Activated naive CD8-positive, alpha-beta T cell treated with anti-CD3 and anti-CD28 coated beads, Interleukin-2, amount 10 ng/mL, durations not matched to agents 7 days and 5 days (primary cell): ENCODE measurements around the gene STOML1. TPM values are rescaled to one million over a fixed set of nuclear protein-coding genes. Genes with fewer than 3 reads are reported as not detected.
"Not testable (repeated sequence)": the region's sequence is repeated elsewhere in the genome, so short reads cannot be mapped to it uniquely, and the experiment has no call there.

Experiments
- ATAC-seq: fragments of 150-1000 bp; cut with Tn5 transposase; one replicate; pipeline ENCODE4 v1.10.0; 2021; ENCODE audit warnings: low read depth, moderate library complexity
- POLR2A ChIA-PET: fragments of 350-600 bp; sonication (Branson Sonifier 250); formaldehyde crosslinking; loops from one replicate; lab custom pipeline; 2021; ENCODE audit warnings: antibody characterized with exemption; lab: Charles Lee
- DNase-seq: peaks from one replicate; pipeline ENCODE4 v3.0.0; 2021
- H3K27ac Mint-ChIP-seq: one replicate; pipeline ENCODE4 v1.8.0; 2022; ENCODE audit warnings: mild to moderate bottlenecking, mixed read lengths
- H3K27me3 Mint-ChIP-seq: one replicate; pipeline ENCODE4 v1.8.0; 2022; ENCODE audit warnings: mild to moderate bottlenecking, moderate library complexity, mixed read lengths
- H3K36me3 Mint-ChIP-seq: one replicate; pipeline ENCODE4 v1.8.0; 2021; ENCODE audit warnings: mild to moderate bottlenecking, mixed read lengths
- H3K4me1 Mint-ChIP-seq: one replicate; pipeline ENCODE4 v1.8.0; 2021; ENCODE audit warnings: mixed read lengths
- H3K4me3 Mint-ChIP-seq: one replicate; pipeline ENCODE4 v1.8.0; 2022; ENCODE audit warnings: mild to moderate bottlenecking, moderate library complexity, mixed read lengths
- H3K9me3 Mint-ChIP-seq: one replicate; pipeline ENCODE4 v1.8.0; 2021; ENCODE audit warnings: mixed read lengths
- total RNA-seq, 2 experiments: library from RNA; stranded (reverse); gene quantifications; one replicate each; pipeline ENCODE4 v1.2.3, GENCODE V29; 2021

The STOML1 gene
- total RNA-seq, 2 experiments from 2014 or later, result 9.4 to 9.5 TPM

DNA sequence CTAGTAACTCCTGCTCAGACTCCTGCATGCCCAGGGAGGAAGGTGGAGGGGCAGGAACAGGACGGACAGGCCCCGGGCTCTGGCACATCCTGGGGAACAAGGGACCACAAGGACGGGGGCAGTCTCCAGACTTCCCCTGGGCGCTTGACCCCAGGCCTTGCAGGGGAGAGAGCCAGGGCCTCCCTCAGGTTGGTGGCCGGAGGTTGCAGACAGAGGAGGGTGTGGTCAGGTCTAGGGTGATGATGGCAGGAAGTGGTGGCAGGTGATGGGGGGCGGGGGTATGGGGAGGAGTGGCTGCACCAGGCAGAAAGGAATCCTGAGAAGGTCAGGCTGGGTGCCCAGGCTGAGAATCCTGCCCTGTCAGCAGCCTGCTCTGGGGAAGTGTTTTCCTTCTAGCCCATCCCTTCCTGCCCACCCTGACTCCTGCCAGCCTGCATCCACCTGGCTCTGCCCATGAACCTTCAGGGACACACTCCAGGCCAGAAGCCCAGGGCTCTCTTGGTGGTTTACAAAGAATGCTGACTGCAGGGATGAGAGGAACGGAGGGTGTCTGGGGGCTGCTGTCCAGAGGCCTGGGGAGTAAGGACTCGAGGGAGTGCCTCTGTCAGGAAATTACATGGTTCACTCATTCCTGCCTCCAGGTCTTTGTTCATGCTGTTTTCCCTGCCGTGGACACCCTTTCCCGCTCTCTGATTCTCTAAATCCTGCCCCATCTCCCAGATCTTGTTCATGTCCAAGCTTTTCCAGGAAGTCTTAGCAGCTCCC, 50.0 kb downstream of the STOML1 start:
- peak overlapping the region; percentile 51 for H3K27ac Mint-ChIP-seq
- H3K9me3 Mint-ChIP-seq, result no peaks in the 10 kb centered on the region
- POLR2A ChIA-PET, result interaction anchor here (0.6 to 1.1 kb wide), 2 partner anchors 12 to 17 kb away, joined by 4 to 5 read pairs; no protein-coding TSS in a partner anchor
- ATAC-seq (peak; percentile 68), DNase-seq (no peak)
- H3K4me1 Mint-ChIP-seq, result peaks cover 18% of the 10 kb centered on the region
- peaks cover 1% of the 10 kb centered on the region for H3K36me3 Mint-ChIP-seq
- H3K4me3 Mint-ChIP-seq, result peak overlapping the region; percentile 51
- H3K27me3 Mint-ChIP-seq, result no peaks in the 10 kb centered on the region

DNA sequence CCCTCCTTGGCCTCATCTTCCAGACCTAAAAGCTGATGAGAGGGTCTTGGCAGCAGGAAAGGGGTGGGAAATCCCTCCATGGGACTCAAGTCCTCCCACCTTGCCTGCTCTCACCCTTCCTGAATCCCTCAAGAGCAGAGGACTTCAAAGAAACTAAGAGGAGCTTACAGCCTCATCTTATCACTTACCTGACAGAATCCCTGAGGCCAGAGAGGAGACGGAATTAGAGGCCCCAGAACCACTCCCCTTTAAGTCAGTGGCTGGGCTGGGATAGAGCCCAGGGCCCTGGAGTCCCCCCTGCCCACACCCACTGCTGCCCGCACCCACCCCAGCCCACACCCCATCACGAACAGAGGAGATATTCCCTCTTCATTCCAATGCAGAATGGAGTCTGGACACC, 50.6 kb downstream of the STOML1 start:
- H3K4me3 Mint-ChIP-seq, result no peak overlapping the region
- H3K36me3 Mint-ChIP-seq, result peaks cover 1% of the 10 kb centered on the region
- peaks cover 16% of the 10 kb centered on the region for H3K4me1 Mint-ChIP-seq
- POLR2A ChIA-PET, result interaction anchor here (1.1 kb wide), 1 partner anchor 12 kb away, joined by 4 read pairs; no protein-coding TSS in a partner anchor
- H3K9me3 Mint-ChIP-seq, result no peaks in the 10 kb centered on the region
- ATAC-seq (no peak), DNase-seq (no peak)
- H3K27me3 Mint-ChIP-seq, result no peaks in the 10 kb centered on the region
- H3K27ac Mint-ChIP-seq, result peak overlapping the region; percentile 51

DNA sequence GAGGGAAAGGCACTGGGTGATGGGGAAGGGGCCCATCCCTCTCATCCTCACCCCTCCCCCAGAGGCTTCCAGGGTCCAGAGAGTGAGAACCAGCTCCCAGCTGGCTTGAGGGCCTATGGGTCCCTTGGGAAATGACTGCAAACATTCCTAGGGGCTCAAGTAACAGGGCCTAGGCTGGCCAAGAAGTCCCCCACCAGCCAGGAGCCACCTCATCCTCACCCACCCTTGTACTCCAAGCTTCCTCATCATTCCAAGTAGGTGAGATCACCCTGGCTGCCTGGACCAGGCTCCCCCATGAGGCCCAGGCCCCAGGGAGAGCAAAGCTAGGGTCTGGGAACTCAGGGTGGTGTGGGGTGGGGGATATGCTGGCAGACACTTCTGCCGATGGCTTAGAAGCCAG, 51.1 kb downstream of the STOML1 start:
- Mint-ChIP-seq H3K27ac (no peak overlapping the region), H3K36me3 (peaks cover 1% of the 10 kb centered on the region), H3K4me1 (peaks cover 16% of the 10 kb centered on the region), H3K4me3 (no peak overlapping the region), H3K9me3 (no peaks in the 10 kb centered on the region), H3K27me3 (no peaks in the 10 kb centered on the region)
- ATAC-seq (no peak), DNase-seq (no peak)
- POLR2A ChIA-PET, result interaction anchor here (0.8 to 1.1 kb wide), 3 partner anchors 10 to 23 kb away, joined by 3 to 4 read pairs (median 4); no protein-coding TSS in a partner anchor

DNA sequence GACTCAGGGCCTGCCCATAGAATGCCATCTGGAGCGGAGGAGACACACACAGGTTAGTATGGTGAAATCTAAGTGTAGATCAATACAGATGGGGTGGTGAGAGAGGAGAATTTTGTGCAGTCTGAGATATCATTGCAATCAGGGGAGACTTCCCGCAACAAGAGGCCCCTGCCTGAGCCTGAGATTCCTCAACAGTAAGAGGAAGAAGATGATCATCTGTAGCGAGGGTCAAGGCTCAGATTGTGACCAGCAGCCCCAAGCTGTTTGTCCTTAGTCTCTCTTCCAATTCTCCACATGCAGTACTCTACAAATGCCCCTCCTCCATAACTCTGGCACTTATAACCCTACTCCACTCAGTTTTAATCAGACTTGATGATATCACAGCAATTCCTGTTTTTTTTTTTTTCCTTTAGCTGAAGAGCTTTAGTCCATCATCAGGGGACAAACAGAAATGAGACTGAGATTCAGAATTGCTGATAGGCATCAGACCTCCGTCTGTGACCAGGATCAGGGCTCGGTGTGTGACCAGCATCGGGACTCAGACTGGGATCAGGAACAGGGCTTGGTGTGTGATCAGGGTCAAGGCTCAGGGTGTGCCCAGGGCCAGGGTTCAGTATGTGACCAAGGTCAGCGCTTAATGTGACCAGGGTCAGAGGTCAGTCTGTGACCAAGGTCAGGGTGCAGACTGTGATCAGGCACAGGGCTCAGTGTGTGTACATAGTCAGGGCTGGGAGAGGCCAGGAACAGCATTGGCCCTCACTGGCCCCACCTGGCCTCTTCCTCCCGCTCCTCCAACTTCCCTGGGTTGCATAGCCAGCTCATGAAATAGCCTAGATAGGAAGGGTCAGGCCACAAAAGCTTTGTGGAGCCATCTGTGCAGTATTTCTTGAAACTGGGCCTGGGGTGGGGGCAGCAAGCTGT, 51.8 kb downstream of the STOML1 start:
- POLR2A ChIA-PET, result interaction anchor here (0.8 kb wide), 2 partner anchors 11 to 24 kb away, joined by 3 to 4 read pairs; no protein-coding TSS in a partner anchor
- no peak for DNase-seq
- no peak for ATAC-seq
- Mint-ChIP-seq H3K9me3 (no peaks in the 10 kb centered on the region), H3K4me1 (peaks cover 16% of the 10 kb centered on the region), H3K27me3 (no peaks in the 10 kb centered on the region), H3K27ac (no peak overlapping the region), H3K36me3 (no peaks in the 10 kb centered on the region), H3K4me3 (no peak overlapping the region)

DNA sequence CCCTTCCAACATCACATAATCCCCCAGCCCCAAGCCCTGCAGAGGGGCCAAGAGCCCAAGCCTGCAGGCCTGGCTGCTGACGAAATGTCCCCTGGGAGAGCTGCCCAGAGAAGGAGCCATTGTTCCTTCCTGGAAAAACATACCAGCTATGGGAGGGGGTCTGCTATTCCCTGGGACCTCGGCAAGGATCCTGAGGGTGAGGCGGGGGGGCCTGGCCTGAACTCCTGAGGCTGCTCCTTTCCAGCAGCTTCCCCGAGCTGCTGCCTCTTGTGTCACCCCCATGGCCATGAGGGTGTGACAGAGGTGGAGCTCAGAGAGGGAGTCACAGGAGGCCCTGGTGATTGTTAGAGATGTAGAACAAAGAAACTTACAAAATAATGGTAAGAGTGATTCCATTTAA, 53.0 kb downstream of the STOML1 start:
- Mint-ChIP-seq H3K36me3 (no peaks in the 10 kb centered on the region), H3K27me3 (peaks cover 1% of the 10 kb centered on the region), H3K27ac (no peak overlapping the region), H3K9me3 (no peaks in the 10 kb centered on the region), H3K4me3 (no peak overlapping the region), H3K4me1 (peaks cover 18% of the 10 kb centered on the region)
- POLR2A ChIA-PET, result no interaction called here
- ATAC-seq (no peak), DNase-seq (no peak)

DNA sequence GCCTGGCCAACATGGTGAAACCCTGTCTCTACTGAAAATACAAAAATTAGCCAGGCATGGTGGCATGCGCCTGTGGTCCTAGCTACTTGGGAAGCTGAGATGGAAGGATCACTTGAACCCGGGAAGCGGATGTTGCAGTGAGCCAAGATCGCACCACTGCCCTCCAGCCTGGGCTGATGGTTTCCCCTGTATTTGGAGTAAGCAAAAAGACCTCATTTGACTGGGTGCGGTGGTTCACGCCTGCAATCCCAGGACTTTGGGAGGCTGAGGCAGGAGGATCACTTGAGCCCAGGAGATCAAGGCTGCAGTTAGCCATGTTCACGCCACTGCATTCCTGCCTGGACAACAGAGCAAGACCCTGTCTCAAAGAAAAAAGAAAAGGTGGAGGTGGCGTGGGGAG, 53.6 kb downstream of the STOML1 start:
- H3K9me3 Mint-ChIP-seq, ATAC-seq, H3K36me3 Mint-ChIP-seq, H3K27ac Mint-ChIP-seq, DNase-seq, H3K27me3 Mint-ChIP-seq, H3K4me3 Mint-ChIP-seq, POLR2A ChIA-PET: not testable (repeated sequence)
- H3K4me1 Mint-ChIP-seq, result peaks cover 18% of the 10 kb centered on the region

DNA sequence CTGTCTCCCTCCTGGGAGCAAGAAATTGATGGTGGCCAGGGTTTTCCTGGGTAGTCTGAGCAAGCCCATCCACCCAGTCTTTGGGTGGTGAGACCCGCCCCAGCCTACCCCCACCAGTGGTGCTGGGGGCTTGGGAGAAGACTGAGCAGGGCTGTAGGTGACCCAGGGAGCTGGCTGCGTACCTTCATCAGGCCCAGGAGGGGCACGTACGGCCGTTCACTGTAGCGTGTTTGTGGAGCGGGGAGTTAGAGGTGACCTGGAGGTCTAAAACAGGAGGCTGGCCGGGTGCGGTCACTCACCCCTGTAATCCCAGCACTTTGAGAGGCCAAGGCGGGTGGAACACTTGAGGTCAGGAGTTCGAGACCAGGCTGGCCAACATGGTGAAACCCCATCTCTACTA, 54.4 kb downstream of the STOML1 start:
- no peak overlapping the region for H3K27ac Mint-ChIP-seq
- H3K4me1 Mint-ChIP-seq, result peaks cover 18% of the 10 kb centered on the region
- POLR2A ChIA-PET, result no interaction called here
- DNase-seq (no peak), ATAC-seq (no peak)
- no peak overlapping the region for H3K4me3 Mint-ChIP-seq
- no peaks in the 10 kb centered on the region for H3K36me3 Mint-ChIP-seq
- H3K27me3 Mint-ChIP-seq, result peaks cover 1% of the 10 kb centered on the region
- H3K9me3 Mint-ChIP-seq, result no peaks in the 10 kb centered on the region

DNA sequence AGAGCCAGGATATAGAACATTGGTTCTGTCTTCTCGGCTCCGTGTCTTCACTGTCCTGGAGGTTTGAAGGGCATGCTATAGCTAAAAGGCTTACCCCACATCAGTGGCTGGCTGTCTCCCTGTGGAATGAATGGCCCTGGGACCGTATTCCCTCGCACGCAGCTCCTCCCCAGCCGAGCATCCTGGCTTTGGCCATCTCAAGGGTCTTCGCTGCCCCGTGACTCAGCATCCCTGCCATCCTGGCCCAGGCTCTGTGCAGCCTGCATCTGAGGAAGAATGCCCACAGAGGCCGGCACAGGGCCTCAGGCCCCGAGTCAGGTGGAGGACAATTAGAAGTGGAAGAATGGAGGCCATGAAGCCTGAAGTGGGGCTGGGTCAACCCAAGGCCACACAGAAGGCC, 54.8 kb downstream of the STOML1 start:
- Mint-ChIP-seq H3K36me3 (no peaks in the 10 kb centered on the region), H3K27ac (no peak overlapping the region), H3K9me3 (no peaks in the 10 kb centered on the region), H3K4me1 (peaks cover 14% of the 10 kb centered on the region), H3K4me3 (no peak overlapping the region), H3K27me3 (peaks cover 1% of the 10 kb centered on the region)
- POLR2A ChIA-PET, result no interaction called here
- no peak for ATAC-seq
- DNase-seq, result no peak

DNA sequence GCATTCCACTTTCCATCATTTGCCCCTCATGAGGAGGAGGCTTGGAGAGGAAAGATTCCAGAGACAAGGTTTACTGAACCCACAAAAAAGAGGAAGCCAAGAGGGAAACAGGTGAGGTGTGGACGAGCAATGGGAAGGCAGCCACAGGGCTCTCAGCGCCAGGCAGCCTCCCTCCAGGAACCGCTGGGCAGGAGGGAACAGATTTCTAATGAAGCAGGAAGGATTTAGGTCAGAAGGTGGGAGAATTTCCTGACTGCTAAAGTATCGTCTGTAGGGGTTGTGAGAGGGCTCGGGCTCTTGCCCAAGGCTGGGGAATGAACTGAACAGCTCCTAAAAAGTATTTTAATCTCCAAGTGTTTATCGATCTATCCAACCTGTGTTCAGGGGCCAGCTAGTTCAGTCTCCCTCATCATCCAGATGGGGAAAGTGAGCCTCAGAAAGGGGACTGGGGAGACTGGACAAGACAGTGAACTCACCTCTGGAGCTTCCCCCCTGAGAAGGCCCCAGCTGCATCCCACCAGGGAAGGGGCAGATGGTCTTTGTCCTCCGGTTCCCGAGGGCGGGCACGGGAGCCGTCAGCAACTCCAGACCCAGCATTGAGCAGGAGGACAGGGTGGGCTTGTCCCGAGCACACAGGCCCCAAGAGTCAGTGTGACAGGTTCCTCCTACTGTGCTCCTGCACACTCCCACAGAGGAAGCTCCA, 55.4 kb downstream of the STOML1 start:
- peaks cover 1% of the 10 kb centered on the region for H3K27me3 Mint-ChIP-seq
- ATAC-seq, result no peak
- H3K9me3 Mint-ChIP-seq, result no peaks in the 10 kb centered on the region
- no peak for DNase-seq
- no peak overlapping the region for H3K4me3 Mint-ChIP-seq
- no peak overlapping the region for H3K27ac Mint-ChIP-seq
- POLR2A ChIA-PET, result no interaction called here
- peaks cover 10% of the 10 kb centered on the region for H3K4me1 Mint-ChIP-seq
- H3K36me3 Mint-ChIP-seq, result no peaks in the 10 kb centered on the region

DNA sequence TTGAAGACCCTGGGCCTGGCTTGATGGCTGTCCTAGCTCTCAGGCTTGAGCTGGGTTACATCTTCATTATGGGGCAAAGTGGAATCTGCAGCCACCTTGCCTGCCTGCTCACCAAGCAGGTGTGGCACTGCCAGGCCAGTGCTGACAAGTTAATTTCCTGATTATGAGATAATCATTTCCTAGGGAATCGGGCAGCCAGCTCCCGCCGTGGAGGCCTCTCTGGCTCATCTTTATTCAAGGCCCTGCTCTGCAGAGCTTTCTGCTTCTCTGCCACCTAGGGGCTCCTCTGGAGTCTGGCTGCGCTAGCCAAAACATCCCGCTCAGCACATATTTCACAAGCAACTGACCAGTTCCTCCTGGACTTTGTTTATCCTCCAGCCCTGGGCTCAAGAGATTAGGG, 55.9 kb downstream of the STOML1 start:
- H3K27ac Mint-ChIP-seq, result no peak overlapping the region
- POLR2A ChIA-PET, result no interaction called here
- H3K27me3 Mint-ChIP-seq, result peaks cover 1% of the 10 kb centered on the region
- no peaks in the 10 kb centered on the region for H3K36me3 Mint-ChIP-seq
- ATAC-seq, result no peak
- no peak for DNase-seq
- H3K9me3 Mint-ChIP-seq, result no peaks in the 10 kb centered on the region
- peaks cover 11% of the 10 kb centered on the region for H3K4me1 Mint-ChIP-seq
- no peak overlapping the region for H3K4me3 Mint-ChIP-seq

DNA sequence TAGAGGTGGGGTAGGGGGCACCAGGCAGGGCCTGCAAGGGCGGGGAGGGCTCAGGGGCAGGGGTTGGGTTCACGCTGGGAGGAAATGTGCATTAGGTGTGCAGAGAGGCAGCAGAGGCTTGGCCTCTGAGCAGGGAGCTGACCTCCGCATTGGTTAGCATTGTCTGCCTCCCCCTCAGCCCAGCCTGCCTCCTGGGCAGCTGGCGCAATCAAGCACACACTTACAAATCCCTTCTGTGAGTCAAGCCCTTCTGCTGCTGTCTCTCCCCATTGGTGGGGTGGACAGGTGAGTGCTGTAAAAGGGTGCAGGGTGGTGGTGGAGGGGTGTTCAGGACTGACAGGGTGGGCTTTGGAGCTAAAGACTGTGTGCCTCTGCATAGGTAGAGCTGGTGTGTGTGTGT, 56.5 kb downstream of the STOML1 start:
- H3K27me3 Mint-ChIP-seq, result peaks cover 1% of the 10 kb centered on the region
- no peaks in the 10 kb centered on the region for H3K36me3 Mint-ChIP-seq
- peaks cover 17% of the 10 kb centered on the region for H3K4me1 Mint-ChIP-seq
- no peak for DNase-seq
- no peaks in the 10 kb centered on the region for H3K9me3 Mint-ChIP-seq
- POLR2A ChIA-PET, result no interaction called here
- ATAC-seq, result no peak
- no peak overlapping the region for H3K4me3 Mint-ChIP-seq
- no peak overlapping the region for H3K27ac Mint-ChIP-seq

DNA sequence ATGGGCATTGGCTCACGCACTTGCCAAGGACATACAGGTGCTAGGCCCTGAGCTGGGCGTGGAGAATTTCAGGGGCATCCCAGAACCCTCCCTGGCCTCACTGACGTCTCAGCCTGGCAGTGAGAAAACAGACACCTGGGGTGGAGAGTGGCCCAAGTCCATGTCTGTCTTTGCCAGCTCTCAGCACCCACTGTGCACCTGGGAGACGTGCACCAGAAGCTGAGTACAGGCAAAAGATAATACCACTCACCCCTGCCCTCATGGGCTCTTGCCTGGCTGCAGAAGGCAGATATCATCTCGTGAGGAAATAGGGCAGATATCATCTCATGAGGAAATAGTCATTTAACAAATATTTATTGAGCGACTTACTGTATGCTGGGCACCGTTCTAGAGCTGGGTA, 57.8 kb downstream of the STOML1 start:
- DNase-seq (no peak), ATAC-seq (no peak)
- H3K27me3 Mint-ChIP-seq, result peaks cover 1% of the 10 kb centered on the region
- H3K27ac Mint-ChIP-seq, result no peak overlapping the region
- no peaks in the 10 kb centered on the region for H3K36me3 Mint-ChIP-seq
- POLR2A ChIA-PET, result no interaction called here
- no peaks in the 10 kb centered on the region for H3K9me3 Mint-ChIP-seq
- no peak overlapping the region for H3K4me3 Mint-ChIP-seq
- H3K4me1 Mint-ChIP-seq, result peaks cover 25% of the 10 kb centered on the region
